ENCODE results near the gene DTWD2. TPM values are rescaled to one million over a fixed set of nuclear protein-coding genes. Genes with fewer than 3 reads are reported as not detected.

Gene DTWD2
- polyA plus RNA-seq, 1 donor from 2014 or later: 4.0 TPM

DNA sequence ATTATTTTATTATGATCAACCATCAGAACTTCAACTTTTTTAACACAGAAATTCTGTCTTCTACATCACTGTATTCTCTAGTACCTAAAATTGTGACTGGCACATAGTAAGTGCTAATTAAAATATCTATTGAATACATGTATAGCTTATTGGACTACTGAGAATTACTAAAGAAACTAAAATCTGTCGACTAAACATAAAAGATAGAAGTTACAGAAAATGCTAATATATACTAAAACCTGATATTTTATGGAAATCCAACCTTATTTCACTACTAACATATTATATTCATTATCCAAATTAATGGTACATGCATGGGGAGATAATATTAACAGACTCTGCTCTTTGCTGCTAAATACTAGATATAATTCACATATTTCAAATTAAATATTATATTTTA is 153.6 kb downstream of the DTWD2 start:
- Mint-ChIP-seq H3K27ac (no peak overlapping the region), H3K4me3 (no peak overlapping the region), H3K36me3 (peaks cover 5% of the 10 kb centered on the region), H3K4me1 (no peaks in the 10 kb centered on the region), H3K9me3 (peaks cover 0 to 4% (median 0%) of the 10 kb centered on the region in 3 donors), H3K27me3 (no peaks in the 10 kb centered on the region)

DNA sequence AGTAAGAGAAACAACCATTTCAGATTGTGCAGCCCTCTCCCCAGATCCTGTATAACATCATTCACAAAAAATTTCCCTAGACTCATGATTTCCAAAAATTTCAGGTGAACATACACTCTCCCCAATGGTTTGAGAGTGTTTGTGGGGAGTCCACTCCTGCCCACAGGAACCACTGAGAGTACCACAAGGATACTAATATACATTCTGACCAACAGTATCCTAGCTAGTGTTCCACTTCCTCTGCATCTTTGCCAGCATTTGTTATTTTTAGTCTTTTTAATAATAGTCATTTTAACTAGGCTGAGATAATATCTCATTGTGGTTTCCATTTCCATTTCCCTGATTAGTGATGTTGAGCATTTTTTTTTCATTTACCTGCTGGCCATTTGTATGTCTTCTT is 155.4 kb downstream of the DTWD2 start:
- H3K27me3 Mint-ChIP-seq: no peaks in the 10 kb centered on the region
- H3K4me3 Mint-ChIP-seq: no peak overlapping the region
- H3K36me3 Mint-ChIP-seq: peaks cover 5% of the 10 kb centered on the region
- no peak overlapping the region for H3K27ac Mint-ChIP-seq
- H3K4me1 Mint-ChIP-seq: no peaks in the 10 kb centered on the region
- H3K9me3 Mint-ChIP-seq: peaks cover 0 to 4% (median 0%) of the 10 kb centered on the region in 3 donors

DNA sequence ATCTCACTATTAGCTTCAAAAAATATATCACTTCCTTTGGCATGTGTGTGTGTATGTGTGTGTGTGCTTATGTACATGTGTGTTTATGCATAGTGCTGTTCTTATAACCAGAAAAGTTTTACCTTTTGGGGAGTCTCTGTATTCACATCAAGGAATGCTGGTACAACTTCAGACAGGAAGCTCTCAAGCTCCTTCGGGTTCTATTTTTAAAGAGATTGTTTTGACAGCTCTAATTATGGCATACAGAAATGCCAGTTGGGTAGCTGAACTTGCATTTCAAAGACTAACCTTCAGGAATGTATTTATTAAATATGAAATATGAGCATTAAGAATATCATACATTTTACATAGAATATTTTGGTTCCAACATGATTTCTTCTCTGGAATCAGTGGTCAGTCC is 163.1 kb downstream of the DTWD2 start:
- H3K36me3 Mint-ChIP-seq: peaks cover 2% of the 10 kb centered on the region
- H3K9me3 Mint-ChIP-seq: no peaks in the 10 kb centered on the region

DNA sequence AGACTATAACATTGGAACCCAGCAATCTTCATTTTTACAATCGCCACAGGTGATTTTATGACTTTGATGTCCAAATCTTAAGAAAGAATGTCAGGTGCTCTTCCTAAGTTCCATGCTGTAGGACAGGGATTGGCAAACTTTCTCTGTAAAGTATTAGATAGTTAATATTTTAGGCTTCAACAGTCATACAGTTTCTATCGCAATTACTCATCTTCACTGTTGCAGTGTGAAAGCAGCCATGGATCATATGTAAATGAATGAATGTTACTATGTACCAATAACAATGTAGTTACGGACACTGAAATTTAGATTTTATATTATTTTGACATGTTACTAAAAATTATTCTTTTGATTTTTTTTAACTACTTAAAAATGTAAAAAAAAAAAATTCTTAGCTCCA is 169.7 kb downstream of the DTWD2 start:
- no peak overlapping the region for H3K4me3 Mint-ChIP-seq
- no peak overlapping the region for H3K27ac Mint-ChIP-seq
- H3K27me3 Mint-ChIP-seq: no peaks in the 10 kb centered on the region
- H3K4me1 Mint-ChIP-seq: no peaks in the 10 kb centered on the region
- peaks cover 2% of the 10 kb centered on the region for H3K36me3 Mint-ChIP-seq
- peaks cover 3 to 7% (median 4%) of the 10 kb centered on the region in 3 donors for H3K9me3 Mint-ChIP-seq

More for the DNA sequence above, 163.1 kb downstream of the DTWD2 start:
- Mint-ChIP-seq H3K27me3 (no peaks in the 10 kb centered on the region), H3K4me1 (no peaks in the 10 kb centered on the region), H3K4me3 (no peak overlapping the region), H3K27ac (no peak overlapping the region)

DNA sequence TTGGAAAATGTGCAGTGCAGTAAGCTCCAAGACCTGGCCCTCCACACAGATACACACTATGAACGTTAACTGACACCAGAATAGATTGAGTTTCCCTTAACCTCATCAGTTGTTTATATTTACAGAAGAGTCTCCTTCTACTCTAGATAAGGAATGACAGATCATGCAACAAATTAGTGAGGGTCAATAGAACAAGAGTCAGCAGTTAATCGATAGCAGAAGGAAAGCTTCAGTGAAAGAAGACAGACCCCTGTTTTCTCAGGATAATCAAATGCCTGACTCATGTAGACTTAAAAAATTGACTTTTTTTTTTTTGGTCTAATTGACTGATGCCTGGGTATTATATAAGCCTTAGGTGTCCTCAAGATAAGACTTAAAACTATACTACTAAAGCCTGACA is 179.9 kb downstream of the DTWD2 start:
- Mint-ChIP-seq H3K27me3 (no peaks in the 10 kb centered on the region), H3K9me3 (peaks cover 6 to 15% (median 7%) of the 10 kb centered on the region in 3 donors), H3K4me1 (no peaks in the 10 kb centered on the region), H3K36me3 (peaks cover 14% of the 10 kb centered on the region), H3K27ac (no peak overlapping the region), H3K4me3 (no peak overlapping the region)

DNA sequence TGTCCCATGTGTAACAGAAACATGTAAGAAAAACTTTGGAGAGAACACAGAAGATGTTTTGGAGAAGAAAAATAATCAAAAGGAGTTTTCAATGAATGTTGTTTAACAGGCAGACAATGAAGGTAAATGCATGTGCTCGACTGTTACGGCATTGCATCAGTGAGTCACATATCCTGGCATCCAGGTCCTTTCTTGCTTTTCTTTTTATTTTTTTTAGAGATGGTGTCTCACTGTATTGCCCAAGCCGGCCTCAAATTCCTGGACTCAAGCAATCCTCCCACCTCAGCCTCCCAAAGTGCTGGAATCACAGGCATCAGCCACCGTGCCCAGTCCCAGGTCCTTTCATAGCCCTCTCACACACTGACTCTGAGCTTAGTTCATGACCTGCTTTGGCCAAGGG is 181.8 kb downstream of the DTWD2 start:
- Mint-ChIP-seq H3K36me3 (peaks cover 6% of the 10 kb centered on the region), H3K27ac (no peak overlapping the region), H3K4me1 (peaks cover 2 to 5% (median 3%) of the 10 kb centered on the region in 3 donors), H3K9me3 (peaks cover 5 to 6% (median 6%) of the 10 kb centered on the region in 3 donors), H3K4me3 (no peak overlapping the region), H3K27me3 (no peaks in the 10 kb centered on the region)

DNA sequence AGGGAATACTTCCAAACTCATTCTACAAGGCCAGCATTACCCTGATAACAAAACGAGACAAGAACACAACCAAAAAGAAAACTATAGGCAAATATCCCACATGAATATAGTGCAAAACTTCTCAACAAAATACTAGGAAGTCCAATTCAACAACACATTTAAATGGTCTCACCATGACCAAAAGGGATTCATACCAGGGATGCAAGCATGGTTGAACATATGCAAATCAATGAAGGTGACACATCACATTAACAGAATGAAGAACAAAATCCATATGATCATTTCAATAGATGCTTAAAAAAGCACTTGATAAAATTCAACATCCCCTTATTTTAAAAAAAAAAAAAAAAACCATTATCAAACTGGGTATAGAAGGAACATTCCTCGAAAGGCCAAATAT is 186.0 kb downstream of the DTWD2 start:
- Mint-ChIP-seq H3K4me3 (no peak overlapping the region), H3K27me3 (no peaks in the 10 kb centered on the region), H3K36me3 (peaks cover 5% of the 10 kb centered on the region), H3K27ac (no peak overlapping the region), H3K4me1 (peaks cover 3 to 5% (median 4%) of the 10 kb centered on the region in 3 donors), H3K9me3 (peaks cover 0 to 4% (median 0%) of the 10 kb centered on the region in 3 donors)

DNA sequence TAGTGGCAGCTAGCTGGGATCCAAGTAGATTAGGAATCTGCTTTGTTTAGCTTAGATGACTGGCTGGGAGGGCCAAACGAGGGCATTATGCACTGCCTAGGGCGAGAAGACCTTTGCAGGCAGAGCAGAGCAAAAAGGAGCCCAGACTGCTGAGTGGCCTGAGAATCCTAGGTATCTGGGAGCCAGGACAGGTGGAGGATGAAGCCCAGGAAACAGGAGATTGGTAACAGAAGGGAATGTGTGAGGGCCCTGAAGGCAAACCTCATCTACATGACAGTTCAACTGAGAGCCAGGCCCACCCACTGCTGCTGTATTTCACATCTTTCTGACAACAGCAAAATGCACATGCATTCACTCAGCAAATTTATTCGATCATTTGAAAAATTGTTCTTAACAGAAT is 192.3 kb downstream of the DTWD2 start:
- H3K4me3 Mint-ChIP-seq: no peak overlapping the region
- H3K9me3 Mint-ChIP-seq: no peaks in the 10 kb centered on the region
- H3K27ac Mint-ChIP-seq: no peak overlapping the region
- H3K36me3 Mint-ChIP-seq: no peaks in the 10 kb centered on the region
- peaks cover 0 to 1% (median 1%) of the 10 kb centered on the region in 3 donors for H3K4me1 Mint-ChIP-seq
- no peaks in the 10 kb centered on the region for H3K27me3 Mint-ChIP-seq

DNA sequence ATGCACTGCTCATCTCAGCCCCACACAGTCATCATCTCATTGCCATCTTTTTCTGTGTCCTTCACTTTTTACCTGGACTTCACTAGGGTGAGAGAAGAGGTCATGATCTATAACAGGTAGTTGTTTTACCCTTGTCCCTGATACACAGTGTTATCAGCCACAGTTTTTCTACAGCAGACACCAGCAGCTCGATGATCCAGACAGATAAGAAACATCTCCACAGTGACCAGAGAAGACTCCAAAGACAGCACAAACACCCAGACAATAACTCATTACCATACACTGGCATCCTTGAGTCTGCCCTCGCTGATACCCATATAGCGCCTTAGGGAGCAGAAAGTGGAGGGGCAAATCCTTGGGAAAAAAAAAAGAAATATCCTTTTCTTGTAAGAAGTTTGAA is 194.1 kb downstream of the DTWD2 start:
- no peak overlapping the region for H3K4me3 Mint-ChIP-seq
- H3K27ac Mint-ChIP-seq: no peak overlapping the region
- no peaks in the 10 kb centered on the region for H3K9me3 Mint-ChIP-seq
- H3K4me1 Mint-ChIP-seq: peaks cover 0 to 1% (median 0%) of the 10 kb centered on the region in 3 donors
- H3K27me3 Mint-ChIP-seq: no peaks in the 10 kb centered on the region
- H3K36me3 Mint-ChIP-seq: peaks cover 2% of the 10 kb centered on the region

DNA sequence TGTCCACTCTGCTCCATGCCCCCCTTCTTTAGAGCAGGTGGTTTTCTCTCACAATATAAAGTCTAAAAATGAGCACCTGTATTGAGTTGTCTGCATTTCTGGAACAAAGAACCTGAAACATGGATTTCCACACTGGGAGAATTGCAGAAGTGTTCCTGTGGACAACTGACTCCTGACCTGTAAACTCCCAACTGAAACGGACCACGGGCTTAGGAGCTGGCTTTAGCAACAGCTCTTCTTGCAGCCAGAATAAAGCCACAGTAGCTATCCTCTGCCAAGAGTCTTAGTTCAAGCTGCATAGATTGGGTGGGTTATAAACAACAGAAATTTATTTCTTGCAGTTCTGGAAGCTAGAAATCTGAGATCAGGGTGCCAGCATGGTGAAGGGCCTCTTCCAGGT is 194.7 kb downstream of the DTWD2 start:
- H3K36me3 Mint-ChIP-seq: peaks cover 2% of the 10 kb centered on the region
- H3K4me1 Mint-ChIP-seq: peaks cover 0 to 1% (median 0%) of the 10 kb centered on the region in 3 donors
- no peak overlapping the region for H3K4me3 Mint-ChIP-seq
- no peak overlapping the region for H3K27ac Mint-ChIP-seq
- no peaks in the 10 kb centered on the region for H3K9me3 Mint-ChIP-seq
- no peaks in the 10 kb centered on the region for H3K27me3 Mint-ChIP-seq

DNA sequence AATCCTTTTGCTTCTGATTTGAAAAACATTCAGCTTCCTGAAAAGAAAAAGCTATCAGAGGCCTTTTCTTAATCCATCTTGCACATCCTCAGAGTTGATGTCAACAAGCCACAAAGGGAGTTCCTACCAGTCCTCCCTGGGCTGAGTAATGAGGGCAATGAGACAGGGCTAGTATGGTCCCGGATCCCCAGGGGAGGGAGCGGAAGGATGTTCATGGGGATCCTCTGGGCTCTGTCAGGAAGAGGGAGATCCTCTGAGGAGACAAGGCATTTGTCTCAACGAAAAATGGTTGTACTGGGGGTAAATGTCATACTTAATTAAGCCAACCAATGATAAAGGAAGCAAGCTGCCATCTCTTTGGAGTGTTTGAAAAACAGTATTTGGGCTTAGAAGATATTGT is 195.3 kb downstream of the DTWD2 start:
- H3K9me3 Mint-ChIP-seq: no peaks in the 10 kb centered on the region
- H3K27me3 Mint-ChIP-seq: no peaks in the 10 kb centered on the region
- no peak overlapping the region for H3K27ac Mint-ChIP-seq
- no peak overlapping the region for H3K4me3 Mint-ChIP-seq
- H3K4me1 Mint-ChIP-seq: peaks cover 0 to 1% (median 0%) of the 10 kb centered on the region in 3 donors
- H3K36me3 Mint-ChIP-seq: peaks cover 2% of the 10 kb centered on the region

DNA sequence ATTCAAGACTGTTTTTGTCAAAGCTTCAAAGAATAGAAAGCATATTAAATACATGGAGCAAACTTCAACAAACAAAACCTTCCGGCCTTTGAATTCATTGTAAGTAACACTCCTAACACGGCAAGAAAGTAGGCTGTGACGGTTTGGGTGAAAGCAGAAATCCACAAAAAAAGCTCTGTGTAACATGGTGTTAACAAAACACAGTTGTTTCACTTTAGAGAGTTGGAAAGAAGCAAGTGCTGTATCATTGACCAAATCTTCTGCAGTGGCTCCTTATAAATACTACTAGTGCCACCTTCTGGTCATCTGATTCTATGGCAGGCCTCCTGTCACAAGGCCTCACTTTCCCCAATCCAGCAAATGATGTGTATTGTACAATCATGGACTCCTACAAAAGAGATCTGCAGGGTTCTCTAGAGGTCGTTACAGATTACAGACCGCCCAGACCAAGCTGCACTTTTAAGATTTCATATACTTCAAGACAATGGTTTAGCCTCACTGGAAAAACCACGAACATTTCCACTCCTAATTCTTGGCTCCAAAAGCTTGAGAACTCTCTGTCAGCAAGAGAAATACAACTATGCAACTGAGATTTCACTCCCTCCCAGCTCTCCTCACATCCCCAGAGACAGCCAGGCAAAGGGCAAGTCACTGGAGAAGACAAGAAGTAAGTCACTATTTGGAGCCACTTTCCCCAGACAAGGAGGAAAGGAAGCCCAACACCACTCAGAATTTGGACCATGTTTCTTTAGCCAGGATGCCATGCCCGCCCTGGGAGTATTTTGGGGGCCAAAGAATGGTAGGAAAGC is 196.2 kb downstream of the DTWD2 start:
- Mint-ChIP-seq H3K9me3 (no peaks in the 10 kb centered on the region), H3K27ac (no peak overlapping the region), H3K36me3 (peaks cover 2% of the 10 kb centered on the region), H3K4me1 (peaks cover 0 to 1% (median 0%) of the 10 kb centered on the region in 3 donors), H3K4me3 (no peak overlapping the region), H3K27me3 (no peaks in the 10 kb centered on the region)

DNA sequence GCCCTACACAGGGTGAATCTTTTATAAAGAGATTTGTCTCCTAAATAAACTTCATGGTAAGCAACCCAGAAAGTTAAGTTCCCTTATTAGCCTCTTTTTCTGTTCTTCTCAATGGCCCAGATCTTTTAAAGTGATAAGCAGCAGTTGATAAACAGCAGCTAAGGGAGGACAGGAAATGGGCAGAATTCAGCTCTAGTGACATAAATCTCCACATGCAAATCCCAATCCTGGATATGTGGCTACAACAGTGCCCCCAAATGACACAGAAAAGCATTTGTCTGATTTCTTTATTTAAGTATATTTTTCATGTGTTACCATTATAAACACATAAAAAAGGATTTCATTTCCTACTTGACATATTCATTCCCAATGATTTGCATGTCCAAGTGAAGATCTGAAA is 199.0 kb downstream of the DTWD2 start:
- H3K27me3 Mint-ChIP-seq: no peaks in the 10 kb centered on the region
- peaks cover 2% of the 10 kb centered on the region for H3K36me3 Mint-ChIP-seq

DNA sequence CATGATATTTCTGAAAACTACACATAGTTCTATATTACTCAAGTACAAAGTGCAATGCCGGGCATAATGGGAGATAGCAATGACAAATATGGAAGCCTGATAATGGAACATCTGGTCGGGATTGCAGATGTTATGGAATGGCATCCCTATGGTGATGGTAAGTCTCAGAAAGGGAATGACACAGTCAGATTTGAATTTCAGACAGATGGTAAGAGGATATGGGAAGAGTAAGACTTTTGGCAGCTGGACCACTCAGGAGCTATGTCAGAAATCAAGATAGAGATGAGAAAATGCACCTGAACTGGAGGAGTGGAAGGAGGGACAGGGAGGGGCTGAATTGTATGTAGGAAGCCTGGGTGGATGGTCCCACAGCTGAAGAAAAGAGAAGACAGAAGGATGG is 200.0 kb downstream of the DTWD2 start:
- Mint-ChIP-seq H3K27ac (no peak overlapping the region), H3K27me3 (no peaks in the 10 kb centered on the region), H3K4me3 (no peak overlapping the region), H3K4me1 (peaks cover 0 to 1% (median 0%) of the 10 kb centered on the region in 3 donors), H3K9me3 (peaks cover 0 to 1% (median 0%) of the 10 kb centered on the region in 3 donors), H3K36me3 (peaks cover 2% of the 10 kb centered on the region)

More for the DNA sequence above, 199.0 kb downstream of the DTWD2 start:
- peaks cover 0 to 1% (median 0%) of the 10 kb centered on the region in 3 donors for H3K4me1 Mint-ChIP-seq
- H3K9me3 Mint-ChIP-seq: no peaks in the 10 kb centered on the region
- H3K27ac Mint-ChIP-seq: no peak overlapping the region
- H3K4me3 Mint-ChIP-seq: no peak overlapping the region

All from IgD-negative memory B cell (primary cell).